Measurements from ENCODE around the gene ZNF362.

DNA sequence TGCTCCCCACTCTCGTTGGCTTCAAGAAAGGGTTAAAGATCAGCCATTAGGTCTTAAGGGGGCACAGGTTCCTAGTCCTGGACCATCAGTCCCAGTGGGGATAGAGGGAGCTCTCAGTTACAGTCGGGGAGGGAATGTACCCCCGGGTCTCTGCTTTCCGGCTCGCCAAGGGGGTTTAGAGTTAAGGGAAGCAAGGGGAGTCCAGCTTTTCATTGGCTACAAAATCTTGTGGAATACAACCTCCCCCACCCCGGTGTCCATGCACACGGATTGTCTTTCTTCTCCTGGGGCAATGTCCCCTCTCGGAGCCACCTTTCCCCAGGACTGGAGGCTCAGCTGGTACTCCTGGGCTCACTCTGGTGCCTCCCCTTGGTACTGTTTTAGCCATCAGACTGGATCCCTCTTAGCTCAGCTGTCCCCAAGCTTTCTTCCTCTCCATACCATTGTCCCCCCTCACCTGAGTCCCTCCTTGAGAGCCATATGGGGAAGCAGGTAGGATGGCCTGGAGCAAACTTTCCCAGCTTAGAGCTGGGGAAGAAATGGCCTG lies 64.4 kb downstream of the ZNF362 start, which contains the start of gene A3GALT2:
- TF ChIP-seq EZH2 (IDR thresholded peaks at IDR 0.05; ENCODE audit: insufficient read depth, poor library complexity, severe bottlenecking): no peak
- TF ChIP-seq EZH2phosphoT487 (IDR thresholded peaks at IDR 0.05; ENCODE audit: insufficient read depth, low read depth): no peak
